Measurements from ENCODE around the gene MSANTD7. TPM values are rescaled to one million over a fixed set of nuclear protein-coding genes. Genes with fewer than 3 reads are reported as not detected.
"Not testable (repeated sequence)": the region's sequence is repeated elsewhere in the genome, so short reads cannot be mapped to it uniquely, and the experiment has no call there.

Gene MSANTD7
- total and polyA plus RNA-seq, 10 donors, result 2.4 to 18.4 (median 11.5) TPM

DNA sequence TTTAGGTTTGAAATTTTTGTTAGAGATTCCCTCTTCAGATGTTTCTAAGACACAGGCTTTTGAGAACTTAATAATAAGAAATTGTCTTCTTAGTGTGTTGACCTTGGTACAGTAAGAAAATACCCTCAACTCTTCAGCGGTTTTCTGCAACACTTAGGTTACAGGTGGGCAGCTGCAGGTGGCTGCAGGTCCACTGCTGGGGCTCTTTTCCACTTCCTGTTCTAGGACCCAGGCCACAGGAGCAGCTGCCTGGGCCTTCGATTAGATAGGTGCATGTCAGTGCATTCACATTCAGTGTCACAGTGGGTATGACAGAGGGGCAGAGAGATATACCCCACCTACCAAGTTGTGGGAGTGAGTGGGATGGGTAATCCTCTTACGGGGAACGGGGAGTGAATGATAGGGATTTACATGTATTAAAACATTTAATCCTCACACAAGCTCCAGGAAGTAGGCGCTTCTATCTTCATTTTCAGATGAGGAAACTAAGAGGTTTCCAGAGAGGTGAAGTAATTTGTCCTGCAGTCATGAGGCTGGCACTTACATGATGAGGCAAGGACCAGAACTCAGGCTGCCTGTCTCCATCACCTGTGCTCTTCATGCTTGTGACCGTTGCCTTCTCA, 20.3 kb downstream of the MSANTD7 start:
- no peak for DNase-seq
- intact Hi-C loops (cut with DNase I; ENCODE audit: low total_unique reads), result no loop called here
- no peak for TF ChIP-seq POLR2AphosphoS5 (IDR thresholded peaks at IDR 0.05)
- TF ChIP-seq, protein P1, sequence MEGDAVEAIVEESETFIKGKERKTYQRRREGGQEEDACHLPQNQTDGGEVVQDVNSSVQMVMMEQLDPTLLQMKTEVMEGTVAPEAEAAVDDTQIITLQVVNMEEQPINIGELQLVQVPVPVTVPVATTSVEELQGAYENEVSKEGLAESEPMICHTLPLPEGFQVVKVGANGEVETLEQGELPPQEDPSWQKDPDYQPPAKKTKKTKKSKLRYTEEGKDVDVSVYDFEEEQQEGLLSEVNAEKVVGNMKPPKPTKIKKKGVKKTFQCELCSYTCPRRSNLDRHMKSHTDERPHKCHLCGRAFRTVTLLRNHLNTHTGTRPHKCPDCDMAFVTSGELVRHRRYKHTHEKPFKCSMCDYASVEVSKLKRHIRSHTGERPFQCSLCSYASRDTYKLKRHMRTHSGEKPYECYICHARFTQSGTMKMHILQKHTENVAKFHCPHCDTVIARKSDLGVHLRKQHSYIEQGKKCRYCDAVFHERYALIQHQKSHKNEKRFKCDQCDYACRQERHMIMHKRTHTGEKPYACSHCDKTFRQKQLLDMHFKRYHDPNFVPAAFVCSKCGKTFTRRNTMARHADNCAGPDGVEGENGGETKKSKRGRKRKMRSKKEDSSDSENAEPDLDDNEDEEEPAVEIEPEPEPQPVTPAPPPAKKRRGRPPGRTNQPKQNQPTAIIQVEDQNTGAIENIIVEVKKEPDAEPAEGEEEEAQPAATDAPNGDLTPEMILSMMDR (IDR thresholded peaks at IDR 0.05 in 8 of 11, conservative IDR thresholded peaks at IDR 0.05 in 3 of 11), result no peak
- TF ChIP-seq POLR2A (IDR thresholded peaks at IDR 0.05), result no peak
- Histone ChIP-seq H3K36me3 (peaks cover 0 to 92% (median 24%) of the 10 kb centered on the region in 6 donors), H3K27me3 (replicated peaks in 1 of 7) (no peaks in the 10 kb centered on the region), H3K4me1 (peaks cover 0 to 6% (median 0%) of the 10 kb centered on the region in 6 donors), H3K9me3 (no peaks in the 10 kb centered on the region), H3K27ac (no peak overlapping the region), H3K4me3 (no peak overlapping the region)
- WGBS, 5 donors, result 82 to 92% (median 87%) methylated on average over 6 of the region's 6 CpGs

DNA sequence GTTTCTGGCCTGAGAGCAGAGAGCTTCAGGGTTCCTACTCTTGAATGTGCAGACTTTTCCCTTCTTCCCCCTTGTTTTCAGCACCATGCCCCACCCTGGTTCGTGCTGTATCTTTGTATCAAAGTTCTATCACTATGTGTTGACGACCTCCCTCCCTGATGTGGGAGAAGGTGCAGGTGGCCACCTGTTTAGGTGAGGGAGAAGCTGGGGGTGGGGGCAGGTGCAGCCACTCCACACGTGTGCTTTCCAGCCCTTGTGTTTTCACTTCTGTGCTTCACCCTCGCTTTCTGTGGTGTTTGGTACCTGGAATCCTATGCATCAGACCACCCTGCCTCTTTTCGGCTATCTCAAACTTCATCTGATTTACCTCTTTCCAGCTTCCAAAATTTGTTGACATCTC, 20.9 kb downstream of the MSANTD7 start:
- TF ChIP-seq POLR2AphosphoS5 (IDR thresholded peaks at IDR 0.05) (no peak), POLR2A (IDR thresholded peaks at IDR 0.05) (no peak)
- TF ChIP-seq, protein P1 (IDR thresholded peaks at IDR 0.05 in 8 of 11, conservative IDR thresholded peaks at IDR 0.05 in 3 of 11), result no peak
- intact Hi-C loops (cut with DNase I; ENCODE audit: low total_unique reads), result no loop called here

DNA sequence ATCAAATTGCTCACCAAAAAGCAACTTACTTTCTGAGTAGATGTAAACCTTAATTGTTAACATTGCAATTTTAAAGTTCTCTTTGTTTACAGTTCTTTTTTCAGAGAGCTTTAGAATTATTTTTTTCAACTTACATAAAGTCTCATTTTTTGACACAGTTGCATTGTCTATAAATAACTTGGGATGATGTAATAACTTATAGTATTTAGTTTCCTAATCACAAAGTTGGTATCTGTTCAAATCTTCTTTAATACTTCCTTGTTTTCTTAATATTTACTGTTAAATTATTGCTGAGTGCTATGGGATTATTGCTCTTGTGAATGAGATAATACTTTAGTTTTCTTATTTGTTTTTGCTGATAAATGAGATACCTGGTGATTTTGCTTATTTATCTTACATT, 21.7 kb downstream of the MSANTD7 start:
- intact Hi-C loops (cut with DNase I; ENCODE audit: low total_unique reads), result no loop called here
- no peak for DNase-seq
- Histone ChIP-seq H3K9me3 (no peaks in the 10 kb centered on the region), H3K27me3 (replicated peaks in 1 of 7) (no peaks in the 10 kb centered on the region), H3K36me3 (peaks cover 0 to 92% (median 22%) of the 10 kb centered on the region in 6 donors), H3K4me3 (no peak overlapping the region), H3K27ac (no peak overlapping the region), H3K4me1 (peaks cover 0 to 6% (median 0%) of the 10 kb centered on the region in 6 donors)
- TF ChIP-seq, protein P1 (IDR thresholded peaks at IDR 0.05 in 8 of 11, conservative IDR thresholded peaks at IDR 0.05 in 3 of 11), result no peak
- TF ChIP-seq POLR2A (IDR thresholded peaks at IDR 0.05) (no peak), POLR2AphosphoS5 (IDR thresholded peaks at IDR 0.05) (no peak)

More for the DNA sequence above, 20.9 kb downstream of the MSANTD7 start:
- no peak overlapping the region for H3K27ac ChIP-seq
- DNase-seq, result no peak
- H3K9me3 ChIP-seq, result no peaks in the 10 kb centered on the region
- 82 to 90% (median 87%) methylated on average over 5 of the region's 5 CpGs for WGBS, 5 donors
- H3K4me3 ChIP-seq, result no peak overlapping the region
- H3K27me3 ChIP-seq (replicated peaks in 1 of 7), result no peaks in the 10 kb centered on the region
- H3K4me1 ChIP-seq, result peaks cover 0 to 6% (median 0%) of the 10 kb centered on the region in 6 donors
- peaks cover 0 to 92% (median 24%) of the 10 kb centered on the region in 6 donors for H3K36me3 ChIP-seq

DNA sequence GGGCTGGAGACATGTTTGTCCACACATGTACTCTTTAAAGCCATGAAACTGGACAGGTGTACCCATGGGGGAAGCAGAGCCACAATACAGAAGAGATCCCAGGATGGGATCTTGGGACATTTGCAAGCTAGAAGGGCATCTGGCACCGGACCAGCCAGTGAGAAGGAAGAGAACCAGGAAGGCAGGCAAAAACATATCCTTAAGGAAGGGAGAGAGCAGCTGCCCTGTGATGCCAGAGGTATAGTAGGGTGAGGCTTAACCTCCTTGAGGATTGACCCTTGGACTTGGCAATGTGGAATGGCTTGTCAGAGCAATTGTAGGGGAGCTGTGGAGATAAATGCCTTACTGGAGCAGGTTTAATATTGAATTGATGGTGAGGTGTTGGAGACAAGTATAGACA, 22.7 kb downstream of the MSANTD7 start:
- H3K4me1 ChIP-seq, result peaks cover 0 to 6% (median 0%) of the 10 kb centered on the region in 6 donors
- no peaks in the 10 kb centered on the region for H3K27me3 ChIP-seq (replicated peaks in 1 of 7)
- intact Hi-C loops (cut with DNase I; ENCODE audit: low total_unique reads), result no loop called here
- no peak overlapping the region for H3K27ac ChIP-seq
- H3K4me3 ChIP-seq, result no peak overlapping the region
- DNase-seq, result no peak
- no peaks in the 10 kb centered on the region for H3K9me3 ChIP-seq
- 83 to 100% (median 94%) methylated on average over 1 of the region's 1 CpG for WGBS, 5 donors
- TF ChIP-seq POLR2AphosphoS5 (IDR thresholded peaks at IDR 0.05), result no peak
- TF ChIP-seq, protein P1 (IDR thresholded peaks at IDR 0.05 in 8 of 11, conservative IDR thresholded peaks at IDR 0.05 in 3 of 11), result no peak
- H3K36me3 ChIP-seq, result peaks cover 0 to 82% (median 21%) of the 10 kb centered on the region in 6 donors

DNA sequence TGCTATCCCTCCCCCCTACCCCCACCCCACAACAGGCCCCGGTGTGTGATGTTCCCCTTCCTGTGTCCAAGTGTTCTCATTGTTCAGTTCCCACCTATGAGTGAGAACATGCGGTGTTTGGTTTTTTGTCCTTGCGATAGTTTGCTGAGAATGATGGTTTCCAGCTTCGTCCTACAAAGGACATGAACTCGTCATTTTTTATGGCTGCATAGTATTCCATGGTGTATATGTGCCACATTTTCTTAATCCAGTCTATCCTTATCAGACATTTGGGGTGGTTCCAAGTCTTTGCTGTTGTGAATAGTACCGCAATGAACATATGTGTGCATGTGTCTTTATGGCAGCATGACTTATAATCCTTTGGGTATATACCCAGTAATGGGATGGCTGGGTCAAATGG, 26.4 kb downstream of the MSANTD7 start:
- 92 to 100% (median 98%) methylated on average over 6 of the region's 6 CpGs for WGBS, 5 donors

DNA sequence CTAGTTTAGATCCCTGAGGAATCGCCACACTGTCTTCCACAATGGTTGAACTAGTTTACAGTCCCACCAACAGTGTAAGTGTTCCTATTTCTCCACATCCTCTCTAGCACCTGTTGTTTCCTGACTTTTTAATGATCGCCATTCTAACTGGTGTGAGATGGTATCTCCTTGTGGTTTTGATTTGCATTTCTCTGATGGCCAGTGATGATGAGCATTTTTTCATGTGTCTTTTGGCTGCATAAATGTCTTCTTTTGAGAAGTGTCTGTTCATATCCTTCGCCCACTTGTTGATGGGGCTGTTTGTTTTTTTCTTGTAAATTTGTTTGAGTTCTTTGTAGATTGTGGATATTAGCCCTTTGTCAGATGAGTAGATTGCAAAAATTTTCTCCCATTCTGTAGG, 26.8 kb downstream of the MSANTD7 start:
- DNase-seq; H3K4me1 ChIP-seq; H3K9me3 ChIP-seq; H3K27ac ChIP-seq; intact Hi-C loops (cut with DNase I; ENCODE audit: low total_unique reads); H3K4me3 ChIP-seq; H3K27me3 ChIP-seq (replicated peaks in 1 of 7): not testable (repeated sequence)
- WGBS, 5 donors, result 84 to 97% (median 89%) methylated on average over 3 of the region's 3 CpGs
- peaks cover 6 to 88% (median 35%) of the 10 kb centered on the region in 6 donors for H3K36me3 ChIP-seq

More for the DNA sequence above, 26.4 kb downstream of the MSANTD7 start:
- H3K27ac ChIP-seq; DNase-seq; H3K9me3 ChIP-seq; H3K27me3 ChIP-seq (replicated peaks in 1 of 7); H3K4me3 ChIP-seq; intact Hi-C loops (cut with DNase I; ENCODE audit: low total_unique reads); H3K4me1 ChIP-seq: not testable (repeated sequence)
- H3K36me3 ChIP-seq, result peaks cover 2 to 84% (median 31%) of the 10 kb centered on the region in 6 donors
